Measurements from ENCODE around the gene ZNF385C. TPM values are rescaled to one million over a fixed set of nuclear protein-coding genes. Genes with fewer than 3 reads are reported as not detected.
"Not testable (repeated sequence)": the region's sequence is repeated elsewhere in the genome, so short reads cannot be mapped to it uniquely, and the experiment has no call there.

ZNF385C gene
- polyA plus RNA-seq, 1 donor from 2014 or later: 0.09 TPM

DNA sequence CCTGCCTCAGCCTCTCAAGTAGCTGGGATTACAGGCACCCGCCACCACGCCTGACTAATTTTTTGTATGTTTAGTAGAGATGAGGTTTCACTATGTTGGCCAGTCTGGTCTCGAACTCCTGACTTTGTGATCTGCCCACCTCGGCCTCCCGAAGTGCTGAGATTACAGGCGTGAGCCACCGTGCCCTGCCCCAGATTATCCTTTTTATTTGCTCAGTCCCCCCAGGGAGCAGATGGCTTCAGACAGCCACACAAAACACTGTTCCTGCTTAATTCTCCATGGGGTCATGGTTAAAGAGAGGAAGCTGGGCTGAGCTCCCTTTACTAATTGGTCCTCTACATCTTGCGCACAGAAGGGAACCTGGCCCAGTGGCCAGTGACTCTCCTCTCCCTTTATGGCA, 77.4 kb downstream of the ZNF385C start:
- peak overlapping the region in 1 of 3 donors; percentile 86 for H3K27ac Mint-ChIP-seq
- H3K9me3 Mint-ChIP-seq, H3K36me3 Mint-ChIP-seq, H3K27me3 Mint-ChIP-seq: not testable (repeated sequence)
- H3K4me1 Mint-ChIP-seq: peaks cover 36 to 43% (median 42%) of the 10 kb centered on the region in 3 donors
- H3K4me3 Mint-ChIP-seq: peak overlapping the region; percentile 73 to 95 (median 82)

DNA sequence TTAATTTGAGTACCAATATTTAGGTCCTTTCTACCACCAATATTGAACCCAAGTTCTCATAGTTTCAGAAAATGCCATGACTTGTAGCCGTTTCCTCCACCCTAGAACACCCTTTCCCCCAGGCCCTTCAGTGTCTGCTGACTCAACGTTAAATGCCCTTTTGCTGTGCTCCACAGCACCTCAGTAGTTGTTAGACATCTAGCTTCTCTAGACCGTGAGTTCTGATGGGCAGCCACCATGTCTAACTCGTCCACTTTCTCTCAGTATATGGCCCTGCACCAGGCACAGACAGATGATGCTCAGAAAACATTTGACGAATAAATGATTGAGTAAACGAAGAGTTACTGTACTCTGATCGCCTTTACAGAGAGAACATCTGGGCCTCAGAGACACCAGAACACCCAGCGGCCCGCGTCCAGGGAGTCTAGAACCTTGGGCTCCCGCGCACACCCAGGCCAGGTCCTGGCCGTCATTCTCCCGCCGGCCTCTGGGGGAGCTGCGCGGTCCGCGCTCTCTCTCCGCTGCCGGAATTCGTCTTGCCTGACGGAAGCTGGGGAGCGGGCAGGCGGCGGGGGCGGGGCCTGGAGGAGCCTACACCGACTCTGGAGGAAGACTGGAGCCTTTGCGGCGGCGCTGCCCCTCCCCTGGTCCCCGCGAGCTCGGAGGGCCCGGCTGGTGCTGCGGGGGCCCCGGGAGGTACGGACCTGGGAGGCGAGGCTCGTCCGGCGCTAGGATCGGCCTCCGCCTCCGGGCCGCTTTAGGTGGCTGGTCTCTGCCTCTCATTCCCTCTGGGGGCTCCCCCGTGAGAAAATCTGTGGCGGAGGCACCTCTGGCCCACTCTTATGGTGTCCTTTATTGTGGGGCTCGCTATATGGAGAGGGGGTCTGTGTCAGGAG, 78.5 kb downstream of the ZNF385C start, which contains the start of gene NKIRAS2:
TSS of gene NKIRAS2 (plus strand) at position 582 of the 896 bp plus-strand sequence. CDS start 1,488 bp downstream, outside the sequence.
- Mint-ChIP-seq H3K27ac (peak within 1 kb of the TSS; percentile 84 to 94 (median 93)), H3K27me3 (no peaks in the 10 kb centered on the region), H3K9me3 (no peaks in the 10 kb centered on the region), H3K4me3 (peak within 1 kb of the TSS; percentile 84 to 99 (median 95)), H3K36me3 (peaks cover 3% of the 10 kb centered on the region), H3K4me1 (peaks cover 42 to 44% (median 43%) of the 10 kb centered on the region in 3 donors)

DNA sequence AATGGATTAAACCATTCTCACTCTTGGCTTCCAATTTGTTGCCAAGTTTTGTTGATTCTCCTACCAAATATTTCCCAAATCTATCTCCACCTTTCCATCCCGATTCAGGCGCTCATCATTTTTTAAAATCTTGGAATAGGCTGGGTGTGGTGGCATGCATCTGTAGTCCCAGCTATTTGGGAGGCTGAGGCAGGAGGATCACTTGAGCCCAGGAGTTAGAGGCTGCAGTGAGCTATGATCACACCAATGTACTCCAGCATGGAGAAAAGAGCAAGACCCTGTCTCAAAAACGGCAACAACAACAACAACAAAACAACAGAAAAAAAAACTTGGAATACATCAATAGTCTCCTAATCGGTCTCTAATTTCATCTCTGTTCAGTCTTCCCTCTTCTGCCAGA, 79.3 kb downstream of the ZNF385C start:
- Mint-ChIP-seq H3K27ac (peak overlapping the region in 2 of 3 donors; percentile 93 to 99), H3K36me3 (peaks cover 3% of the 10 kb centered on the region), H3K27me3 (no peaks in the 10 kb centered on the region), H3K4me3 (peak overlapping the region; percentile 6 to 99 (median 90)), H3K4me1 (peaks cover 39 to 43% (median 40%) of the 10 kb centered on the region in 3 donors), H3K9me3 (no peaks in the 10 kb centered on the region)

DNA sequence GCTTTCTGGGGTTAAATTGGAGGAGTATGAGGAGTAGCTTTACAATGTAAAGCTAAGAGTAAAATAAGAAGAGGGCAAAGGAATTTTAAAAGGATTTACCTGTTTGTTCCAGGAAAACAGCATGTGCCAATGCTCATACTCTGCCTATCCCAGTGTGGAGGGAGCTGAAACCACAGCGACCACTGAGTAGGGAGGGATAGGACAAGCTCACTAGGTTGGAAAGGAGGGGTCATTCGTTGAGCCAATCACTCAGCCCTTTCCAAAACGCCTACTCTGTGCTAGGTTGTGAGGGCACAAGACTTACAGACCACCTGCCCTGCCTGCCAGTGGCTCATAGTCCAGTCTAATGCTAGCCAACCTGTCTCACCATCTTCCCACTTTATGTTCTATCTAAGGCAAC, 79.9 kb downstream of the ZNF385C start:
- Mint-ChIP-seq H3K27ac (peak overlapping the region in 2 of 3 donors; percentile 93 to 99), H3K4me3 (peak overlapping the region; percentile 95 to 99 (median 99)), H3K36me3 (peaks cover 3% of the 10 kb centered on the region), H3K4me1 (peaks cover 39 to 46% (median 44%) of the 10 kb centered on the region in 3 donors), H3K27me3 (no peaks in the 10 kb centered on the region), H3K9me3 (no peaks in the 10 kb centered on the region)

DNA sequence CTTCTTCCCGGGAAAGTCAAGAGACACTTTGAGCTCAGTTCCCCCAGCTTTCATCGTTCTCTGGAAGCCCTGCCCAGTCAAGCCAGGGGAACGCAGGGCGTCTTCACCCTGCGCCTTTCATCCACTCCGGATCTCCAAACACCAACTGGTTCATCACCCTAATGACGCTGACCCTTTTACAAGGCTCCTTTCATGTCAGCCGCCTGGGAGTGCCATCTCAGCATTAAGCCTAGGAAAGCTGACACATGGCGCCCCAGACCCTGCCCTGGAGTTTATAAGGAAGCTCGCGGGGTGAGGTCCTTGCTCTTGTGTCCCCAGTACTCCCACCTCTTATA, 80.4 kb downstream of the ZNF385C start:
- Mint-ChIP-seq H3K36me3 (peaks cover 3% of the 10 kb centered on the region), H3K4me3 (peak overlapping the region; percentile 95 to 99 (median 99)), H3K27ac (peak overlapping the region; percentile 93 to 99 (median 99)), H3K27me3 (no peaks in the 10 kb centered on the region), H3K4me1 (peaks cover 39 to 49% (median 47%) of the 10 kb centered on the region in 3 donors), H3K9me3 (no peaks in the 10 kb centered on the region)

DNA sequence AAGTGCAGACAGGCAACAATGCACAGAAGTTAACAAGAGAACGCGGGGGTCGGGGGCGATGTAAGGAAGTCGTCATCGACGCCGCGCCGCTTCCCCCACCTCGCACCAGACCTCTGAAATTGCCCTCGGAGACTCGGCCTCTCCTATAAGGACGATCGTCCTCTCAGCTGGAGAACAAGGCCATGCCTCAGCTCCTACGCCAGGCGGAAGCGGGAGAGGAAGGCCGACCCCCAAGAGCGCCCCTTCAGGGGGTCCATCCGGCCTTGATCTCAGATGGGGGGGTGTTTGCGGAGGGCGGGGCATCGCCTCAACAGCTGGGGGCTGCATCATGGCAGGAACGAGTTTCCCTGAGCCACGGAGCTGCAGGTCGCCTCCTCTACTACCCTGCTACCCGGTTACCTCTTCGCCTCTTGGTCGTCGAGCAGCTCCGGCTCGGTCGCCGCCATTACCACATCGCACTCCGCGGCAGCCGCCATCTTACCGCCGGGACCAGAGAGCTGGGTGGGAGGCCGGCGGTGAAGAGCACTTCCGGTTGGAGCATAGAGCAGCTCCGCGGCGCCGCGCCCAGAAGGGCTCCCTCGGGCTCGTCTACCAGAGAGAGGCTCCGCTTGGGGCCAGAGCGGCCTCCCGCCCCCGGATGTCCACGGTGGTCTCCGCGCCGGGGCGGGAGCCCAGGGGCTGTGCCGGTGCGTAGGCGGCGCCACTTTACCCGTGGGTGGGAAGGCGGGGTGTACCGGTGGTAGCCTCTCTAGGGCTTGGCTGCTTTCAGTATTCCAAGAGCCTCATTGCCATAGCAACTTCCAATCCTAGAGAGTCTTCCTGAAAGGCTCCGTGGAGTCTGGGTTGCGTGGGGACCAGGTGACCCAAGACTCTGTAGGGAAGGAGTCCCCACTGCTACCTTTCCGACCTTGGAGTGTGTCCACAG, 81.1 kb downstream of the ZNF385C start, which contains the start of gene DNAJC7:
TSS of gene DNAJC7 (minus strand) at position 499 of the 925 bp plus-strand sequence. CDS start at position 476, 23 bp downstream.
- Mint-ChIP-seq H3K27me3 (no peaks in the 10 kb centered on the region), H3K36me3 (peaks cover 2% of the 10 kb centered on the region), H3K9me3 (no peaks in the 10 kb centered on the region), H3K4me3 (peak within 1 kb of the TSS; percentile 95 to 99 (median 99)), H3K4me1 (peaks cover 39 to 52% (median 50%) of the 10 kb centered on the region in 3 donors), H3K27ac (peak within 1 kb of the TSS; percentile 93 to 99 (median 99))

DNA sequence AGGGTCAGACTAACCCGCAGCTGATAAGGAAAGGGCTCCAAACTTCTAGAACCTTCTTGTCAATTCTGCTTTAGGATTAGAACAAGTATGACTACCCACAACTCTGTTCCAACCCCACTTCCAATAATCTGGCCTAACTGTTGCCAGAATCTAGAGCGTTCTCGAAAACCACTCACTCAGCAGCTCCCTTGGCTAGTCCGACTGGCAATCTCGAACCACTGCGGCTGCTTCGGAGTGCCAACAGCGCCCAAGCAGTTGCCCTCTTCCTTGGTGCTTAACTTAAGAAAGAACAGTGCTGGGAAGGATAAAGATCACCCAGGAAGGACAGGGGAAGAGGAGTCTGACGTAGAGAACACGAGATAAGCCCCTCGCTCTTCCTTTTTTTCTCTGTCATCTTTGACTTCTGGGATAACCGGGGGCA, 81.9 kb downstream of the ZNF385C start:
- H3K9me3 Mint-ChIP-seq: no peaks in the 10 kb centered on the region
- H3K4me3 Mint-ChIP-seq: peak overlapping the region; percentile 95 to 99 (median 99)
- no peaks in the 10 kb centered on the region for H3K27me3 Mint-ChIP-seq
- H3K27ac Mint-ChIP-seq: peak overlapping the region; percentile 93 to 99 (median 99)
- peaks cover 46 to 56% (median 52%) of the 10 kb centered on the region in 3 donors for H3K4me1 Mint-ChIP-seq
- peaks cover 6% of the 10 kb centered on the region for H3K36me3 Mint-ChIP-seq

DNA sequence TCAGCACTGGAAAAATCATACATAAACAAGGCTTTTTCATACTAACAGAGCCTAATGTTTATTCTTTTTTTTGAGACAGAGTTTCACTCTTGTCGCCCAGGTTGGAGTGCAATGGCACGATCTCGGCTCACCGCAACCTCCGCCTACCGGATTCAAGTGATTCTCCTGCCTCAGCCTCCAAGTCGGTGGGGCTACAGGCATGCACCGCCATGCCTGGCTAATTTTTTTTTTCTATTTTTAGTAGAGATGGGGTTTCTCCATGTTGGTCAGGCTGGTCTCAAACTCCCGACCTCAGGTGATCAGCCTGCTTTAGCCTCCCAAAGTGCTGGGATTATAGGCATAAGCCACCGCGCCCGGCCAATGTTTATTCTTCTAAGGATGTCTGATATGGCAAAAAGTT, 84.5 kb downstream of the ZNF385C start:
- H3K27me3 Mint-ChIP-seq, H3K9me3 Mint-ChIP-seq, H3K36me3 Mint-ChIP-seq: not testable (repeated sequence)
- H3K4me1 Mint-ChIP-seq: peaks cover 43 to 57% (median 52%) of the 10 kb centered on the region in 3 donors
- H3K4me3 Mint-ChIP-seq: peak overlapping the region in 2 of 4 donors; percentile 34 to 54
- peak overlapping the region in 2 of 3 donors; percentile 3 to 53 for H3K27ac Mint-ChIP-seq

DNA sequence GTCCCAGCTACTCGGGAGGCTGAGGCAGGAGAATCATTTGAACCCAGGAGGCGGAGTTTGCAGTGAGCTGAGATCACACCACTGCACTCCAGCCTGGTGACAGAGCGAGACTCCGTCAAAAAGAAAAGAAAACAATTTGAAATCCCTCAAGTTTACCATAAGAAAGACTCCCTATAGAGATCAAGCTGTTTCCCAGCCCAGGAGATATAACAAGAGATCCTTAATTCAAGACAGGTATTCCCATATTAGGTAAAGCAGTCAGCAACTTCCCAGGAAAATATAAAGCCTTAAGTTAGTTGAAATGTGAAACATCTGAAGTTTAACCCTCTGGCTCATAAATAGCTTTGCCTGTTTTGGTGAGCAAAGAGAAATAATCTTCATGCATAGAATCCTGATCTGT, 85.9 kb downstream of the ZNF385C start:
- not testable (repeated sequence) for H3K27ac Mint-ChIP-seq, H3K27me3 Mint-ChIP-seq, H3K9me3 Mint-ChIP-seq, H3K36me3 Mint-ChIP-seq
- H3K4me1 Mint-ChIP-seq: peaks cover 35 to 47% (median 47%) of the 10 kb centered on the region in 3 donors
- H3K4me3 Mint-ChIP-seq: peak overlapping the region in 1 of 4 donors; percentile 80

DNA sequence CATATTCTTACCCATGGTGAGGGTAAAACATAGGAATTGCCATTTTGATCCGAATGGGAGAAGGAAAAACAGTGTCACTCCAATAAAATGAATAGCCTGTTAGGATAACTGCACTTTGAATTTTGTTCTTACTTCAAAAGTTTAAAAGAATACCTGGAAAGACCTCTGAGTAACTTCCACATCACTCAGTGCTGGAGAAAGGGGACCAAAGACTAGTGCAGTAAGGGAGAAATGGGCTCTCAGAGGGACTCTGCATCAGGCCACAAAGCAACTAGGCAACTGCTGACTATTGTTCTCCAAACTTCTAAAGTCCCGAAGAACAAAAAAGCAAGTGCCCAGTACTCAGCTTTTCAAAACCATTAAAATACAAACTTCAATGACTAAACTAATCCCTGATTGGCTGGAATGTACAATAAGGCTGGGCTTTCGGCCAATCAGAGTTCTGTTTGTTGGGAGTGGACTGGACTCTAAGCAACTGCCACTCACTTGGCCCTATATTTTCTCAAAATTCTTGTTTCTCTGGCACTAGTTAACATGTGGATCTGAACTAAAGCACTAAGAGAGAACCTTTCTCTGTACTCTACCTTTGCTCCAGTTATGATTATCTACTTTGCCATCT, 87.3 kb downstream of the ZNF385C start:
- H3K4me3 Mint-ChIP-seq: peak overlapping the region in 1 of 4 donors; percentile 80
- H3K27me3 Mint-ChIP-seq: no peaks in the 10 kb centered on the region
- peaks cover 30 to 44% (median 43%) of the 10 kb centered on the region in 3 donors for H3K4me1 Mint-ChIP-seq
- H3K9me3 Mint-ChIP-seq: no peaks in the 10 kb centered on the region
- H3K27ac Mint-ChIP-seq: peak overlapping the region in 1 of 3 donors; percentile 65
- peaks cover 4% of the 10 kb centered on the region for H3K36me3 Mint-ChIP-seq

DNA sequence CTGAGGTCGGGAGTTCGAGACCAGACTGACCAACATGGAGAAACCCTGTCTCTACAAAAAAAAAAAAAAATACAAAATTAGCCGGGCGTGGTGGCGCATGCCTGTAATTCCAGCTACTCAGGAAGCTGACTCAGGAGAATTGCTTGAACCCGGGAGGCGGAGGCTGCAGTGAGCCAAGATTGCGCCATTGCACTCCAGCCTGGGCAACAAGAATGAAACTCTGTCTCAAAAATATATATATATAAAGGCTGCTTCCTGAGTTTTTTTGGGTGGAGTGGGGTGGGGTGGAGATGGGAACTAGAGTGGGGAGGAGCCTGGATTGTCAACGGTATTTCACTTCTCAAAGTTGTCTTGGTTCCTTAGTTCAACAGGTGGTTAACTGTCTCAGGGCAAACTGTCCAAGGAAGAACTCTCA, 88.0 kb downstream of the ZNF385C start:
- H3K9me3 Mint-ChIP-seq, H3K4me3 Mint-ChIP-seq, H3K36me3 Mint-ChIP-seq, H3K27me3 Mint-ChIP-seq: not testable (repeated sequence)
- H3K27ac Mint-ChIP-seq: peak overlapping the region in 1 of 3 donors; percentile 65
- H3K4me1 Mint-ChIP-seq: peaks cover 27 to 41% (median 40%) of the 10 kb centered on the region in 3 donors

DNA sequence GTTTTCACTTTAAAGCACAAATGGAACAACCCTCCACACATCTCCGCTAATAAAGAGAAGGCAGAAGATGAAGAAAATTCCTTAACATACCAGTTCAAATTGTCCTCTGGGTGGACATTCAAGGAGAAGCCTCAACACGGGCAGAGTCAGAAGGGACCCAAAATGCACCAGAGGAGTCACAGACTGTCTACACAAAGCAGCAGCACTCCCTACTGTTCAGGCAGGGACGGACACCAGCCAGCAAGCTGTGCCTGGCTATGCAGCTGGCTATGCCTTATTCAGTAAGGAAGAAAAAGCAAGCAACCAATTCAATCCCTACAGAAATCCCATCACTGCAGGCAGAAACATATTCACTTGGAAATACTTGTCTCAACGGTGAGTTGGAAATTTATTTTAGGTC, 89.1 kb downstream of the ZNF385C start:
- Mint-ChIP-seq H3K27me3 (no peaks in the 10 kb centered on the region), H3K4me1 (peaks cover 27 to 45% (median 41%) of the 10 kb centered on the region in 3 donors), H3K4me3 (peak overlapping the region in 1 of 4 donors; percentile 8), H3K36me3 (peaks cover 5% of the 10 kb centered on the region), H3K27ac (no peak overlapping the region), H3K9me3 (no peaks in the 10 kb centered on the region)

DNA sequence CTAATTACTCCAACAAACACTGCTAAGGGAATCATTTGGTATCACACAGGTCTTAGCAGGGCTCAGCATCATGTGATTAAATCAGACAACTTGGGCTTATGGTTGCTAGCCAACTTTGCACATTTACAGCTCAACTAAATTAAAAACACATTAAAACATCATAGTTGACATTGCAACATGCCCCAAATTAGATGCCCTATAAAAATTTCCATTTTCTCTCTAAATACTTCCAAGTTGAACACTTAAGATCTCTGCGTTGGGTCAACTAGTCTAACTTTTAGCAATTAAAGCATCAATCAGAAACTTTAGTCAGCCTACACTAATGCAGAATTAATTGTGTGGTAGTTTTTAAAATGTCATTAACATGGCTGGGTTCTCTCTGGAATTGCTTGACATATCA, 93.1 kb downstream of the ZNF385C start:
- H3K4me3 Mint-ChIP-seq: no peak overlapping the region
- H3K36me3 Mint-ChIP-seq: peaks cover 1% of the 10 kb centered on the region
- H3K4me1 Mint-ChIP-seq: peaks cover 12 to 24% (median 22%) of the 10 kb centered on the region in 3 donors
- no peaks in the 10 kb centered on the region for H3K27me3 Mint-ChIP-seq
- H3K27ac Mint-ChIP-seq: peak overlapping the region in 1 of 3 donors; percentile 62
- no peaks in the 10 kb centered on the region for H3K9me3 Mint-ChIP-seq

DNA sequence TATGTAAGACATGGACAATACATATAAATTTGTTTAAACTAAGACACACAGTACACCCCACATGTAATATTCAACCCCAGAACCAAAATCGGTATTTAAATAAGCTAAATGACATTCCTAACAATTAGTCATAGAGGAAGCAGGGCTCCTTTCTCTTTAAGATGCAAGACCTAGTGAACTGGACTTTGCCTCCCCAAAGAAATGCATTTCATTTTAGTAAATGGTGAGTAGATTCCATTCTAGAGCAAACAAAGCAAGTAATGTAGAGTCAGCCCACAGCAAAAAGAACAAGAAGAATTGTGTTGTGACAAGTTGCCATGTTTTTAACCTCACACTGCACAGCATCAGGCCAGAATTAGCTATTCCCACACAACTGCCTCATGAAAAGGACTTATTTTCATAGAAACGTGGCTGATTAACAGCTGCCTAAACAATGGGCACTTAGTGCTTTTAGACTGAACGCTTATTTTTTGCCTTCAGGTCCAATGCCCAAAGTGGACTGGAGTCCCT, 95.4 kb downstream of the ZNF385C start:
- Mint-ChIP-seq H3K4me3 (no peak overlapping the region), H3K9me3 (no peaks in the 10 kb centered on the region), H3K27ac (peak overlapping the region in 2 of 3 donors; percentile 36 to 53), H3K27me3 (no peaks in the 10 kb centered on the region), H3K4me1 (peaks cover 9 to 18% (median 18%) of the 10 kb centered on the region in 3 donors), H3K36me3 (peaks cover 1% of the 10 kb centered on the region)
